NT2/D1 (cell line): Measurements from ENCODE around the gene SLC36A1.

Source experiments
- DNase-seq: peaks from one replicate; pipeline ENCODE4 v3.0.0-alpha.2; 2011; ENCODE audit warnings: low read depth, low spot score
- H3K27me3 ChIP-seq: 2 replicates; pipeline ENCODE4 v1.6.0; 2011; ENCODE audit warnings: mild to moderate bottlenecking; ENCODE audit not compliant: insufficient read length, insufficient read depth
- H3K36me3 ChIP-seq: 2 replicates; pipeline ENCODE4 v1.6.1; 2011; ENCODE audit warnings: mild to moderate bottlenecking, low read length, mixed read lengths; ENCODE audit not compliant: insufficient read depth, insufficient read length
- H3K4me1 ChIP-seq: 2 replicates; pipeline ENCODE4 v1.5.1; 2011; ENCODE audit not compliant: insufficient read depth, insufficient read length
- H3K4me3 ChIP-seq: 2 replicates; pipeline ENCODE4 v1.5.1; 2011; ENCODE audit warnings: low read depth; ENCODE audit not compliant: insufficient read length
- H3K9ac ChIP-seq: 2 replicates; pipeline ENCODE4 v1.6.0; 2011; ENCODE audit warnings: low read depth; ENCODE audit not compliant: insufficient read length
- H3K9me3 ChIP-seq: 2 replicates; pipeline ENCODE4 v1.5.1; 2011; ENCODE audit warnings: mild to moderate bottlenecking, low read length; ENCODE audit not compliant: insufficient read depth
- SUZ12 ChIP-seq: IDR thresholded peaks from 2 replicates; pipeline ENCODE4 v1.6.1; 2011; ENCODE audit not compliant: insufficient read length, insufficient read depth; ENCODE audit errors: extremely low read depth
- YY1 ChIP-seq: IDR thresholded peaks from 2 replicates; pipeline ENCODE4 v1.6.1; 2011; ENCODE audit not compliant: insufficient read length, insufficient read depth
- ZNF274 ChIP-seq: IDR thresholded peaks from 2 replicates; pipeline ENCODE4 v1.6.1; 2011; ENCODE audit warnings: mild to moderate bottlenecking, low read depth, low read length

SLC36A1 gene

DNA sequence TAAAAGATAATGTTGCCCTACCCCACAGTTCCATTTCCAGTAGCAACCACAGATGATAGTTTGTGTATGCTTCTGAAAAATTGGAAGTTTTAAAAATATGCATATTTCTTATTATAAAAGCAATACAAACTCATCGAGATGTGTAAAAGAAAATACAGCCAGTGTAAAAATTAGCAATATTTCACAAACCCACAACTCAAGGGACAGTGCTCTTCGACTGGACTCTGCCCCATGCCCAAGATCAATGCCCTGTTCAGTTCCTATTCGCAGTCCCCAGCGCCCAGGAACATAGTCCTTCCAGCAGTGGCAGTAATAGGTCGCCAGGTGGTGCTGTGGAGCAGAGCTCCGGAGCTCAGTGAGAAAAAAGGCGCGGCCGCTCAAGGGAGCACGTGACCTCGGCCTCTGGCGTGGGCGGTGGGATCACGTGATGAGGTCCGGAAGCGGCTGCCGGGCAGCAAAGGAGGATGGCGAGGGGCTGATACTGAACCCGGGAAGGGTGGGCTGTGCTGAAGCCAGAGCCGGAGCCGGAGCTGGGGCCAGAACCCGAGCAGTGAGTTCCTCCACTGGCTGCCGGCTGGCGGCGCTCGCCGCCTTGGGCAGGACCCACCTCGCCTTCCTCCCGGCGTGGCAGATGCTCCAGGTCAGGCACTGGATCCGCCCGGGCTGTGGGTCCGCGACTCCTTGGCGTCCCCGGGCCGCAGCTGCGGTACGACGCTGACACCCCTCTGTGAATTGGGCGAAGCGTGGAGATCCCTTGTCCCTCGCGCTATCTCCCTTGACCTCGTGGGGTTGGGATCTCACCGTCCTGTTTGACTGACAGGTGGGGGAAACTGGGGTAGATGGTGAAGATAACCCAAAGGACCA, at the start of gene SLC36A1:
Gene SLC36A1, plus strand, starts transcription at position 430 of the 864 bp plus-strand sequence. CDS start 11,190 bp downstream, outside the sequence.
- DNase-seq: peak; percentile 86
- Histone ChIP-seq H3K4me1 (peaks cover 2% of the 10 kb centered on the region), H3K27me3 (no peaks in the 10 kb centered on the region), H3K9me3 (no peaks in the 10 kb centered on the region), H3K4me3 (peak within 1 kb of the TSS; percentile 88), H3K36me3 (no peaks in the 10 kb centered on the region), H3K9ac (peak within 1 kb of the TSS; percentile 83)
- TF ChIP-seq SUZ12 (no peak), YY1 (no peak), ZNF274 (no peak)

DNA sequence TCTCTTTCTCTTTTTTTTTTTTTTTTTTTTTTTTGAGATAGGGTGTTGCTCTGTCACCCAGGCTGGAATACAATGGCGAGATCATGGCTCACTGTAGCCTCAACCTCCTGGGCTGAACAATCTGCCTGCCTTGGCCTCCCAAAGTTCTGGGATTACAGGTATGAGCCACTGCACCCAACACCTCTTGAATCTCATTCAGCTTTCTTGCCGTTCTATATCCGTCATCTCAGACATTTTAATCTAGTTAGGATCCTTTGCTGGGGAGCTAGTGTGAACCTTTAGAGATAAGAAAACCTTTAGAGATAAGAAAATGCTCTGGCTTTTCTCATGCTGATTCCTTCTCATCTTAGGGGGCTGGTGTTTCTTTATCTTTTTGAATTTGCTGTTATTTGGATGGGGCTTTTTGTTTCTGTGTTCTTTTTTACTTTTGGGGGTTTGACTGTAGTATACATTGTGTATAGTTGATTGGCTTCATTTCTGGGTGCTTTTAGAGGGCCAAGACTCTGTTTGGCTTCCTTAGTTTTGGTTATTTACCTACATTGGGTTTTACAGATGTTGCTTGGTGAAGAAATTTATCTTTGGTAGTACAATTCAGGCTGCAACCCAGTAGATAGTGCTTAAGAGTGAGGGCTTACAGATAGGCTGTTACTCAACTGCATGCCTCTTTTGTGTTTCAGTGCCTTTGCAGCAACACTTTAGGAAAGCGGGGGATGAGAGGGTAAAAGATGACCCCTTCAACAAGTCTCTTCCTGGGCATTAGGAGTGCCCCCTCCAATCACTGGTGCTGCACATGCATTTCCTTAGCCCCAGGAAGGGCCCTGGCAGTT, 41.9 kb upstream of the SLC36A1 start:
- Histone ChIP-seq H3K4me1 (peaks cover 3% of the 10 kb centered on the region), H3K27me3 (no peaks in the 10 kb centered on the region), H3K9me3 (no peaks in the 10 kb centered on the region), H3K9ac (peak overlapping the region; percentile 17), H3K4me3 (no peak overlapping the region), H3K36me3 (no peaks in the 10 kb centered on the region)
- no peak for TF ChIP-seq ZNF274
- no peak for DNase-seq

DNA sequence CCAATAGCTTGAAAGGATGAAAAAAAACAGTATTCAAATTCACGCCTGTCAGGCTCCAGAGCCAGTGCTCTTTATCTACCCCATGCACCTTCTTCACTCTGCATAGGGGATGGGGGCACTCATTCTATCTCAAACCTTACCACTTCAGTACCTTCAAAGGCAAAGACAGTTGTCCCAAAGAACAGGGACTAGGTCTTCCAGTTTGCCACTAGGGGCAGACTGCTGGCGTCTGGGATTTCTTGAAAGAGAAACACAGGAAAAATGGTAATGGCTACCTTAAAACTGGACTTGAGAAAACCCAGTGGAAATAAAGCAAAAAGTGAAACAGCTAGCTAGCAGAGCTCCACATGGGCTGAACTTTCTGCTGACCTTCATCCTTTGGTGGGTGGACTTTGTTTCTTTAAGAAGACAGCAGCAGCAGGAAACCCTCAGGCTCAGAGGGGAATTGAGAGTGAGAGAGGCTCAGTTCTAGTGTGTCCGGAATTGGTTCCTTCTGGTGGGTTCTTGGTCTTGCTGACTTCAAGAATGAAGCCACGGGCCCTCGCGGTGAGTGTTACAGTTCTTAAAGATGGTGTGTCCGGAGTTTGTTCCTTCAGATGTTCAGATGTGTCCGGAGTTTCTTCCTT, 41.0 kb upstream of the SLC36A1 start:
- DNase-seq: no peak
- no peak overlapping the region for H3K9ac ChIP-seq
- H3K4me3 ChIP-seq: no peak overlapping the region
- H3K4me1 ChIP-seq: peaks cover 3% of the 10 kb centered on the region
- no peak for TF ChIP-seq SUZ12
- TF ChIP-seq ZNF274: no peak
- TF ChIP-seq YY1: no peak
- no peaks in the 10 kb centered on the region for H3K9me3 ChIP-seq
- no peaks in the 10 kb centered on the region for H3K36me3 ChIP-seq
- H3K27me3 ChIP-seq: no peaks in the 10 kb centered on the region

DNA sequence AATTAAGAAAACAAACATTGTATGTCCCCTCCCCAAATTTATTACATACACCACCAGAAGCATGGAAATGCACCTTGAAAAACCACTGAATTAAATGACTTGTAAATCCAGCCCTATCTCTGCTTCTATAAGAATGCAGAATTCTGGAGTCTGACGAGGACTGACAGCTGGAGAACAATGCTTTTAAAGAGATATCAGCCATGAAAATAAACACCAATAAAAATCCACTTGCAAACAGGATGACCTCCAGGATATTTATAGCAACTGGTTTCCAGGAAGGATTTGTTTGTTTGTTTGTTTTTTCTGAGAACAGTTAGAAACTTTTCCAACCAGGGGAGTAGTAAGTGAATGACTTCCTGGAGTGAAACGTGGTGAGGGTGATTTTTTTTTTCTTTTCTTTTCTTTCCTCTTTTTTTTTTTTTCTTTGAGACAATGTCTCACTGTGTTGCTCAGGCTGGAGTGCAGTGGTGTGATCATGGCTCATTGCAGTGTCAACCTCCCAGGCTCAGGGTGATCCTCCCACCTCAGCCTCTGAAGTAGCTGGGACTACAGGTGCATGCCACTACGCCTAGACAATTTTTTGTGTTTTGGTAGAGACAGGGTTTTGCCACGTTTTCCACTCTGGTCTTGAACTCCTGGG, 38.7 kb upstream of the SLC36A1 start:
- Histone ChIP-seq H3K27me3 (no peaks in the 10 kb centered on the region), H3K36me3 (no peaks in the 10 kb centered on the region), H3K4me3 (no peak overlapping the region), H3K9ac (no peak overlapping the region), H3K4me1 (peaks cover 3% of the 10 kb centered on the region), H3K9me3 (no peaks in the 10 kb centered on the region)
- no peak for TF ChIP-seq YY1
- no peak for TF ChIP-seq SUZ12
- TF ChIP-seq ZNF274: no peak
- DNase-seq: no peak

DNA sequence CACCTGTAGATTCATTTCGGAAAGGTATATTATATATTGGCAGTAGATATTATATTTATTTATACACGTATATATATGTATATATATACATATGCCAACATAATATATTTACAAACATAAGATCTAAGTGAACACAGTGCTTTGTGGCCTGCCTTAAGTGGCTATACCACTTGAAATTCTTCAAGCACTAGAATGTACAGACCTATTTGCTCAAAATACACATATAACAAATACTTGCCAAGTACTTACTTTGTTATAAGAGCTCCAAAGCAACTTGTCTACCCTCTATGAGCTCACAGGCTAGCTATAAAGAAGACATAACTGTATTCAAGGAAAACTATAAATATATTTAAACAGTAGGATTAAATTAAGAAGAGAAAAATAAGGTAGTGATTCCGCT, 33.6 kb upstream of the SLC36A1 start:
- H3K4me1 ChIP-seq: no peaks in the 10 kb centered on the region
- no peaks in the 10 kb centered on the region for H3K36me3 ChIP-seq
- peaks cover 22% of the 10 kb centered on the region; the same call in 1 of the 2 replicates for H3K9me3 ChIP-seq
- no peaks in the 10 kb centered on the region for H3K27me3 ChIP-seq
- TF ChIP-seq YY1 (no peak), ZNF274 (no peak), SUZ12 (no peak)
- no peak overlapping the region for H3K4me3 ChIP-seq
- DNase-seq: no peak
- H3K9ac ChIP-seq: no peak overlapping the region

DNA sequence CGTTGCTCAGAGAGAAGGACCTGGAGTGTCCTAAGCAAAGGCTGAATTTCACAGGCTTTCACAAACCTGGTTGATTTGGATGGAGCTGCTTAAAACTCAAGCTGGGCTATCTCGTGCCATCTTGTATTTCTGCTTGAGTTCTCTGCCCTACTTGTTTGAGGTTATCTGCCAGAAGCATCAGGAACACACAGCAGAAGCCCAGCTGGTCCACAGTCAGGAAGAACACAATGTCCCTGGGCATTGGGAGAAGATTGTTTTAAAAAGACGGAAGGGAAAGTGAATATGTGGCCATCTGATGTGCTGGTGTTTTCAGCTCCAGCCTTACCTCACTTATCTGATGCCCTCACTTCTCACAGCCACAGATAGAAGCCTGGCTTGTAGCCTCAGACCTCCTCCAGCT, 32.9 kb upstream of the SLC36A1 start:
- no peak for TF ChIP-seq YY1
- no peak for TF ChIP-seq SUZ12
- TF ChIP-seq ZNF274: no peak
- peaks cover 29% of the 10 kb centered on the region; the same call in 1 of the 2 replicates for H3K9me3 ChIP-seq
- H3K36me3 ChIP-seq: no peaks in the 10 kb centered on the region
- H3K9ac ChIP-seq: no peak overlapping the region
- no peaks in the 10 kb centered on the region for H3K27me3 ChIP-seq
- no peak for DNase-seq
- H3K4me3 ChIP-seq: no peak overlapping the region
- H3K4me1 ChIP-seq: no peaks in the 10 kb centered on the region
